HL-60/S4 treated with retinoic acid at 250 ng/mL for 4 days and 3 days (cell line): ENCODE measurements around the gene GOLGA8J.
"Not testable (repeated sequence)": the region's sequence is repeated elsewhere in the genome, so short reads cannot be mapped to it uniquely, and the experiment has no call there.

ENCODE experiments used
- in situ Hi-C: fragments of 300-500 bp; cut with MboI; formaldehyde crosslinking; loops from 2 replicates; pipeline ENCODE4 v1.7.0; 2022; ENCODE audit warnings: low sequenced_read_pairs

Gene GOLGA8J, protein sequence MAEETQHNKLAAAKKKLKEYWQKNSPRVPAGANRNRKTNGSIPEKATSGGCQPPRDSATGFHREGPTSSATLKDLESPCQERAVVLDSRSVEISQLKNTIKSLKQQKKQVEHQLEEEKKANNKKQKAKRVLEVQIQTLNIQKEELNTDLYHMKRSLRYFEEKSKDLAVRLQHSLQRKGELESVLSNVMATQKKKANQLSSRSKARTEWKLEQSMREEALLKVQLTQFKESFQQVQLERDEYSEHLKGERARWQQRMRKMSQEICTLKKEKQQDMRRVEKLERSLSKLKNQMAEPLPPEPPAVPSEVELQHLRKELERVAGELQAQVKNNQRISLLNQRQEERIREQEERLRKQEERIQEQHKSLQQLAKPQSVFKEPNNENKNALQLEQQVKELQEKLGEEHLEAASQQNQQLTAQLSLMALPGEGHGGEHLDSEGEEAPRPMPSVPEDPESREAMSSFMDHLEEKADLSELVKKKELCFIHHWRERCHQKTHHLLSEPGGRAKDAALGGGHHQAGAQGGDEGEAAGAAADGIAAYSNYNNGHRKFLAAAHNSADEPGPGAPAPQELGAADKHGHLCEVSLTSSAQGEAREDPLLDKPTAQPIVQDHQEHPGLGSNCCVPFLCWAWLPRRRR

DNA sequence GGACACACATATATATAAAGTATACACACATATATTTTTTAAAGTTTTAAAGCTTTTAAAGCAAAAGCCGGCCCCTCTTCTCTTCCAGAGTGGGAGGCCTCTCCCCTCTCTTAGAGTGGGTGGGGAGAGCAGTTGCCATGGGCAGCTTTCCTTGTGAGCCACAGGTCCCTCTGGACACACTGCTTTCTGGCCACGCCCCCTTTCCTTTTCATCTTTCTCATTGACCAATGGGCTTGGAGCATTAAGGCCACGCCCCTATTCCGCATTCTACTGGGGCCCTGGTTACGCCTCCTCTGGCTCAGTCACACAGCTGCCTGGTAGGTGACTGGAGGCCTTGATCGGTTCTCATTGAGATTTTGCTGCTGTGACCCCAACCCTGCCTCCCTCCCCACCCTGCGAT lies at the start of gene GOLGA8J:
GOLGA8J (plus strand) TSS at position 301 of the 400 bp plus-strand sequence; CDS start at position 399, 98 bp downstream.
- in situ Hi-C loops = not testable (repeated sequence)

DNA sequence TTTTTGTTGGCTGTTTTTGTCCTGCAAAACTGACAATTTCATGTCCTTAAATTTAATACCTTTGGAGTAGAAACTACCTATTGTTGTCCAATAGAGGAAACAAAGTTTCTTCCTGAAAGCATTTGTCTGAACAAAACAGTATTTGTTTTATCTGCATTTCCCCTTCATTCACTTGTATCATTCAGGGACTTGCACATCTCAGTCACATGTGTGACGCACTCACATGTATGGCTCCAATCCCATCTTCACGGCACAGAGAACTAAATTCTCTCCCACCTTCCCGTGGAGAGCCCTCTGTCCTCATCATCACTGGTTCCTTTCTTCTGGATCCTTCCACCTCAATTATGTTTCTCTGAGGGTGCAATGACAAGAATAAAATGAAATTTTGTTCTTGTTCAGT lies 49.5 kb upstream of the GOLGA8J start:
- in situ Hi-C loops = no loop called here

DNA sequence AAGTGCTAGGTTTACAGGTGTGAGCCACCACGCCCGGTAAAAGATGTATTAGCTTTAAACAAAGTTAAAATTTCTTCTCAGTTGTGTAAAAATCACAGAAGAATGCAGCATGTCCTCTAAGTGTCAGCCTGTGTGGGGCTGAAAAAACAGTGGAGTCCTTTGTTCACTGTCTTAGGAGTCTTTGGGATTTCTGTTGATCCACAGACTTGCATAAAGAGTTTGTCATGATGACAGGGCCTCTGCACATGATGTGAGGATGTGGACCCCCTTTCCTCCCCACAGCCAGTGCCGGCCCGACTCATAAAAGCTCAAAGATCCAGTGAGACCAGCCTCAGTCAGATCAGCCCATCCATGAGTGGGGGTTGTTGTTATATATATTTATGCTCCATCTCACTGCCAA lies 49.0 kb upstream of the GOLGA8J start:
- in situ Hi-C loops = no loop called here

DNA sequence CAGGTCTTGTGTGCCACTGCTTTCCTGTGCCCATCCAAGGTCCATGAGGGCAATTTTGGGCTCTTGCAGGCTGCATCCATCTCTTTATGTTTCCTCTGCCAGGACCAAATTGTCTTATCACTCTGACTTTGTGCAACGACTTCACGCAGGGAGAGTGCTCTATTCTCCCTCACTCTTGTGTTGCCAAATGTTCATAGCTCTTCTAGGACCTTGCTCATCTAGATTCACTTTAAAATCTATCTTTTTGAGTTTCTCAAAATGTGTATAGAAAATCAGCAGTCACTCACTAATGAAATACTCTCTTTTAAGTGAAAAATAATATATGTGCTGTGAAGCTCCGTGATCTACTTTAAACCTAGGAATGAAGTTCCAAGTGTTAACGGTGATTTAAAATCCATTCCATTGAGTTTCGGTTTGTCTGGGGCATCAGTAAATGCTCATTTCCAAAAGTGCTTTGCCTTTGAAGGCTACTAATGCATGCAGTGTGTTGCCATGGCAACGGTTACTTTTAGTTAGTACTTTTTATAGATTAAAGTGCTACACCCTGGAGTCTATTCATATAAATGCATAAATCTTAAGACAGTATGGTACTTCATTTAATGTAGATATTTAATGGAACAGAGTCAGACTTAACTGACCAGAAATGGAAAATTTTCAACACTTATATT lies 46.6 kb upstream of the GOLGA8J start:
- in situ Hi-C loops = no loop called here

DNA sequence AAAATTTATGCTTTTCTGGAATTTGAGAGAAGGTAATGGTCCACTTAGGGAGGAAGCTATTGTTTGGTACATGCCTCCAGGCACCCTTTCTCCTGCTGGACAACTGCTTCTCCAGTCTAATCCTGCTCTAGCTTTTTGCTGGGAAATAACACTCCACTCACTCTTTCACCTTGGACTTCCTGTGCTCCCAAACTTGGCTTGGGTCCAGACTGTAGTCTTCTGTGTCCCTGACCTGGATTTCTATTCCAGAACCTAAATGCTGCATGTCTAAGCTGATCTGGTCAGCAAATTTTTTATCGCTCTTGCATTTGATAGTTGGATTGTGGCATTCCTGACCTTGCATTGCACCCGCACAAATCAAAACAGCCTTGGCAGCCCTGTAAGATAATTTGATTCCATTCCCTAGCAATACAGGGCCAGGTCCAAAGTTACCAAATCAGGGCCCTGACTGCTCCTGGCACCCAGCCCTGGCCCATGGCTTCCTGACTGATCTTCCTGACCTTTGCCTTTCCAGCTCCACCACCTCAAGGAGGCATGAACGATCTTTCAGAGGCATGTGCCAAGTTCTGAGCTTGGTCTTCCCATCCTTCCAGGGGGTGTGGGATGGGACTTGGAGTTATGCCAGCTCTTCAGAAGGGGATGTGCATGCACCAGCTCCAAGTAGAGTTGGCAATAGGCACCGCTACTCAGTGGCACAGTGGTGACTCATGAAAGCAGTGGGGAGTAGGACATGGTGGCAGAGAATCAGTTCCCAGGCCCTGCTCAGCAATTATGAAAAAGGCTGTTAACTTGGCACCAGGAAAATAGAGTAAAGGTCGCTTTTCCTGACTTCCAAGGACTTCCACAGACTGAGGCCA lies 43.9 kb upstream of the GOLGA8J start:
- in situ Hi-C loops = no loop called here

DNA sequence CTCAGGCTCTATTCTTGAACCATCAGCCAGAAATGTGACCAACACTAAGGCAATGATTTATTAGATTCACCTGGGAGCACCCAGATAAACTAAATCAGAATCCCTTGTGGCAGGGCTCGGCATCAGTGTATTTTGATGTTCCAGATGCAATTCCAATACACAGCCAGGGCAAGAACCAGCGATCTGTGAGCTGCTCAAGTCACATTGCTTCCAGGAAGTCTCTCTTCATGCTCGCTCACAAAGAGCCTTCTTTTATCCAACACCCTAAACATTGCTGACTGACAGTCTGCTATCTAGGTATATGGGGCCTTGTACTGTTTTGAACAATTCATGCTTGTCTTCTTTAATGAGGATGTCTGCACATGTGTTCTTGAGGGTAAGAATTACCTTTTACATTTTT lies 40.9 kb upstream of the GOLGA8J start:
- in situ Hi-C loops = no loop called here

DNA sequence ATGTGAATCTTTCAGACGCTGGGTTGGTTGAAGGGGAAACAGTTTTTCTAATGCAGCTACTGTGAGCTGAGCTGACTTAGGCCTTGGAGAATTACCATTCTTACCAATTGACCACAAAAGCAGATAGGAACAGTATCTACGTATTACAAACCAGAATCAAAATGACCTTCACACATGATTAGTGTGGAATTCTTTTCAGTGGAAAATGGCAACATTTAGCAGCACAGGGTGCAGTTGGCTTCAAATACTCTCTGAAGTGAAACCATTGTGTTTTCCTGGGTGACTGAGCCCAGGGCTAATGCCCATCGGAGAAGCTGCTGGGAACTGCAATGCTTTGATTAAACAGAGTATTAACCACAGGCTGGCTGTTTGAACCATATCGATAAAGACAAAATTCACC lies 40.2 kb upstream of the GOLGA8J start:
- in situ Hi-C loops = no loop called here

DNA sequence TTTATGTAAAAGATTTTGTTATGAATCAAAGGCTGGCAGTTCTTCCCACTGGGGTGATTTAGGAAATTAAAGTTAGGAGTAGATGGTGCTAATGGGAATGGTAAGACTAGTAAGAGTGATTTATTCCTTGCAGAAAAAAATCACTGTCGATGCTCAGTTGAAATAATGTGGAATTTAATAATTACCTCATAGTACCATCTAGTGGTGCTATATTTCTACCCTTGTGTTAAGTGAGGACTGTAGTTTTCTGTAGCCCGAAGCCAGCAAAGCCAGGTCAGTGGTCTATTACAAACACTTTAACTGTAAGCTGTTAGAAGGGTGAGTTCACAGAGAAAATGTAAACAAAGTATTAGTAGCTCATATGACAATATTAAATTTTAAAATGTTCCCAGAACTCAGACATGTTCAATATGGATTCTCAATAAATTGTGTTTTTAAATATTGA lies 39.5 kb upstream of the GOLGA8J start:
- in situ Hi-C loops = no loop called here

DNA sequence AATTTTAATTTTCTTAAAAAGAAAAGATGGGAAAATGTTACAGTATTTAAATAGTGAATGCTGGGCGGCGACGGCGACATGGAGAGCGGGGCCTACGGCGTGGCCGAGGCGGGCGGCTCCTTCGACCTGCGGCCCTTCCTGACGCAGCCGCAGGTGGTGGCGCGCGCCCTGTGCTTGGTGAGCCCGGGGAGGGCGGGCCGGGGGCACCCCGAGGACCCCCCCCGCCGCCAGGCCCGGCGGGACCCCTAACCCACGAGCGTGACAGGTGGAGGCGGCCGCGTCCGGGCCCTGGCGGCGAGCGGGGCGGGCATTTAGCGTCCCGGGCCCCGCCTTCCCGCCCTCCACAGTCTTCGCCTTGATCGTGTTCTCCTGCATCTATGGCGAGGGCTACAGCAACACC lies 38.4 kb upstream of the GOLGA8J start:
- in situ Hi-C loops = no loop called here

DNA sequence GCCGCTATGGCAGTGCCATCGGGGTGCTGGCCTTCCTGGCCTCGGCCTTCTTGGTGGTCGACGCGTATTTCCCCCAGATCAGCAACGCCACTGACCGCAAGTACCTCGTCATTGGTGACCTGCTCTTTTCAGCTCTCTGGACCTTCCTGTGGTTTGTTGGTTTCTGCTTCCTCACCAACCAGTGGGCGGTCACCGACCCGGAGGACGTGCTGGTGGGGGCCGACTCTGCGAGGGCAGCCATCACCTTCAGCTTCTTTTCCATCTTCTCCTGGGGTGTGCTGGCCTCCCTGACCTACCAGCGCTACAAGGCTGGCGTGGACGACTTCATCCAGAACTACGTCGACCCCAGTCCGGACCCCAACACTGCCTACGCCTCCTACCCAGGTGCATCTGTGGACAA lies 37.9 kb upstream of the GOLGA8J start:
- in situ Hi-C loops = not testable (repeated sequence)

DNA sequence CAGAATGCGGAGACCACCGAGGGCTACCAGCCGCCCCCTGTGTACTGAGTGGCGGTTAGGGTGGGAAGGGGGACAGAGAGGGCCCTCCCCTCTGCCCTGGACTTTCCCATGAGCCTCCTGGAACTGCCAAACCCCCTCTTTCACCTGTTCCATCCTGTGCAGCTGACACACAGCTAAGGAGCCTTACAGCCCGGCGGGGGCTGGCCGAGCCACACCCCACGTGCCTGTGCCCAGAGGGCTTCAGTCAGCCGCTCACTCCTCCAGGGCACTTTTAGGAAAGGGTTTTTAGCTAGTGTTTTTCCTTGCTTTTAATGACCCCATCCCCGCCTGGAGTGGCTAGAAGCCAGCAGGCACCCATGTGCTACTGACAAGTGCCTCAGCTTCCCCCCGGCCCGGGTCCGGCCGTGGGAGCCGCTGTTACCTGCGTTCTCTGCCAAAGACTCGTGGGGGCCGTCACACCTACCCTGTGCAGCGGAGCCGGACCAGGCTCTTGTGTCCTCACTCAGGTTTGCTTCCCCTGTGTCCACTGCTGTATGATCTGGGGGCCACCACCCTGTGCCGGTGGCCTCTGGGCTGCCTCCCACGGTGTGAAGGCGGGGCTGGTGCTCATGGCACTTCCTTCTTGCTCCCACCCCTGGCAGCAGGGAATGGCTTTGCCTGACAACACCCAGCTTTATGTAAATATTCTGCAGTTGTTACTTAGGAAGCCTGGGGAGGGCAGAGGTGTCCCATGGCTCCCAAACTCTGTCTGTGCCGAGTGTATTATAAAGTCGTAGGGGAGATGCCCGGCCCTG lies 37.3 kb upstream of the GOLGA8J start:
- in situ Hi-C loops = not testable (repeated sequence)

DNA sequence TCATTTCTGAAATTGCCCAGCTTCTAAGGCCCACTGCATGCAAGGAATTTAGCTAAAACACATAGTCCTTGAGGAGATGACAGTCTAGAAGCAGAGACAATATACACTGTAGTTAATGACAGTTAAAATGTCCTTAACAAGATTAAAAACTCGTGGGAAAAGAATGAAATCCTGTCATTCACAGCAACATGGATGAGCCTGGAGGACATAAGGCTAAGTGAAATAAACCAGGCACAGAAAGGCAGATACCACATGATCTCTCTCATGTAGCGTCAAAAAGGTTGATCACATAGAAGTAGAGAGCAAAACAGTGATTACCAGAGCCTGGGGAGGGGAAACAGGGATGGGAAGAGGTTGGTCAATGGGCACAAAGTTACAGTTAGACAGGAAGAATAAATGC lies 36.3 kb upstream of the GOLGA8J start:
- in situ Hi-C loops = no loop called here

DNA sequence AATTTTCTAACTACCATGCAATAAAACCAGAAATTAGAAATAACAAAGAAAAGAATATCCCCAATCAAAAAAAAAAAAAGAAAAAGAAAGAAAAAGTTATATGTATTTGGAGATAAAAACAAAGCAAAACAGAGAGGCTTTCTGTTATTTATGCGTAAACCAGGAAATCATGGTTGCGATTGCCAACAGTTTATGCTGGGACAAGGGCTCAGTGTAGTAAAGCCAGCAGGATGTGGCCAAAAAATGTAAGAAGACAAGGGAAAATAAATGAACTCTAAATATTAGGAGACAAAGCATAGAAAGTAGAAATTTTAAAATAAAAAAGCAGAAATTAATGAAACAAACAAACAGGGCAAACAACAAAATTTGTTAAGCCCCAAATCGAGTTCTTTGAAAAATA lies 27.2 kb upstream of the GOLGA8J start:
- in situ Hi-C loops = no loop called here

DNA sequence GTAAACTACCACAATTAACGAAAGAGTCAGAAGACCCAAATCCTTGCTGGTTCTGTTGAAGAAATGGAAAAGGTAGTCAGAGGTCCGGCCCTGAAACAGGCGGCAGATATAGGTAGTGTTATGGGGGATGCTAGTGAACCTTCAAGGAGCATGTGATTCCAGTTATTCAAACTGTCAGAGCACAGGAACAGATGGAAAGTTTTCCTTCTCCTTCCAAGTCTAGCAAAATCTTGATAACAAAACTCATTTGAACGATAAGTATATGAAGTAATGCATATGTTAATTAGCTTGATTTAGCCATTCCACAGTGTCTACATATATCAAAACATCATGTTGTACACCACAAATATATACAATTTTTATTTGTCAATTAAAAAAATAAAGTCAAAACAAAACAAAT lies 26.6 kb upstream of the GOLGA8J start:
- in situ Hi-C loops = no loop called here

DNA sequence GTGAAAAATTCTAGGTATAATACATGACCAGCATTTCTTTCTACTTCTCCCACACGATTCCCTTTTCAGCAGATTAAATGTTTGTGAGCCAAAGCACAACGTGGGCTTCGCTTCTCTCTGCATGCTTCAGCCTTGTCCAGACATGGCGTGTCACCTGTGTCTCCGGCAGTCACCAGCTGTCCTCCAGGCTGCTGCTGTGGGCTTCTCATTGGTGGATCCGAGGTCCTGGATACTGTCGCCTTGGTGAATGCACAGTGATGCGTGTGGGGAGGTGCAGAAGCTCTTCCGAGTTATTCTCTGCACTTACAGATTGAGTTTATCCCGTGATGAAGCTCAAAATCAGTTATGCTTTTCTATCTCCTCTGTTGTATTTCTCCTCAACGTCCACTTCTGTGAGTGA lies 23.0 kb upstream of the GOLGA8J start:
- in situ Hi-C loops = no loop called here

DNA sequence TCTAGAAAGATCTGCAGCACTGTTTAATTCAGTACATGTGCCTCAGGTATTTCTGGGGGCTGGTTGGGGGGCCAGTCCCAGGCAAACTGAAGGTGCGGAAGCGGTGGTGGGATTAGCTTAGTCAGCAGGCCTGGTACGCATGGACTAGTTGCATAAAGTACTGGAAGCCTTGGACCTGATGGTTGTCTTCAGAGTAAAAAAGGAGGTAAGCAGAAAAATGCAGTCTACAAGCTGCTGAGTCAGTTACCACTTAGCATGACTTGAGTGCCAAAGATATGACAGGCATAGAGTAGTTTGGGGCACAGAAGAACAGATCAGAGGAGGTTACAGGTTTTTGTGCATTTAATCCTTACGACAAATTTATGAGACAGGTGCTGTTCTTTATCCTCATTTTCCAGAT lies 19.9 kb upstream of the GOLGA8J start:
- in situ Hi-C loops = no loop called here

DNA sequence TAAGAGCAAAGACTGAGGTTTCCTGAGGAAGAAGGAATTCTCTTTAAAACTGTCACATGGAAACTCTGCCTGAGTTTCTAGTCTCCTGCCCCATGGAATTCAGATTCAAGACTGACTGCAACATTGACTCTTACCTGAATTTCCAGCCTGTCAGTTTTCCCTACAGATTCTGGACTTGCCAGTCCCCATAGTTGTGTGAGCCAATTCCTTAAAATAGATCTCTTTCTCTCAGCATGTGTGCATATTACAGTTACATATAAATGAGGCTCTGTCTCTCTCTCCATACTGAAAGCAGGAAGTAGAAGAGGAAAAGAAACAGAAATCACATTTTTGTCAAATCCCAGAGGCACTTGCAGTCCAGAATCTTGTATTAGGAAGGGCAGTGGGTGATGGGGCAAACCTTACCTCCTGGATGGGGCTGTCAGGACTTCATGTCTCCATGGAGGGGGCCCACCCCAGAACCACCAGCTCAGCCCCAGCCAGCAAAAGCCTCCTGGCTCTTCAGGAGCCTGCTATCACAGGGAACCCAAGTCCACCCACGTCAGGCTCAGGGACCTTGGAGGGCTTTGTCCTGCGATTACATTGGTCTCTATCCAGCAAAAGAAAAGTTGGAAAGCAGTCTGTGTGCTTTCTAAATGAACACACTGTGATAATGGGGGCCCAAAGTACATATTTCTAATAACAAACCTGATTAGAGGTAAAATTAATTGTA lies 18.8 kb upstream of the GOLGA8J start:
- in situ Hi-C loops = no loop called here

DNA sequence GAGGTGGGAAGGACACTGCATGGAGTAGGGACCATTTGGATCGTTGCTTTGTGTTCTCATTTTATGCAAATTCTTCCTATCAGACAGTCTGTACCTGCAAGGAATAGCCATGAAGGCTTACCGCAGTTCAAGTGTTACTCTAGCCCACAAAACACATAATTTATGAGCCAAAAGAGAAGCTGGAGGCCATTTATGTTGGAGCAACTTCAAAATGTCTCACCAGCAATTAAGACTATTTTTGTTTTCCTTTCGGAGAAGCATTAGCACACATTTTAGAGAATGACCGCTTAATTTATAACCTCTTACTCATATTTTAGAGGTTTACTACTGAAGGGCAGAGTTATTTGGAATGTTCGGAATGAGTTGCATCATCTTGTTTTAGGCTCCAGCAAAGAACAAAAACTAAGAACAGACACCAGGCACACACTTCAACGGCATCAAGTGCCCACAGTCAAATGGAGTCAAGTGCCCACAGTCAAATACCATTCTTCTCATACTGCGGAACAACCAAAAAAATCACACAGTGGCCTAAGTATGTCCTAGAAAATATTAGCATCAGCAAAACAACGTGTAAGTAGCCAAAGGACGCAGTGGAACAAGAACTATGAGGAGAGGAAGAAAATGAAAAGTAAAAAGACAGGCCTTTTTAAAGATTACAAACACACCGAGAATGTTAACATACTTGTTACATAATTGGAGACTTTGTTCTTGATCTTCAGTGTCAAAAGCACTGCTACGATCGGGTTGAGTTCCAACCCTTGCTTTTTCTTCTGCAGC lies 17.5 kb upstream of the GOLGA8J start:
- in situ Hi-C loops = no loop called here

DNA sequence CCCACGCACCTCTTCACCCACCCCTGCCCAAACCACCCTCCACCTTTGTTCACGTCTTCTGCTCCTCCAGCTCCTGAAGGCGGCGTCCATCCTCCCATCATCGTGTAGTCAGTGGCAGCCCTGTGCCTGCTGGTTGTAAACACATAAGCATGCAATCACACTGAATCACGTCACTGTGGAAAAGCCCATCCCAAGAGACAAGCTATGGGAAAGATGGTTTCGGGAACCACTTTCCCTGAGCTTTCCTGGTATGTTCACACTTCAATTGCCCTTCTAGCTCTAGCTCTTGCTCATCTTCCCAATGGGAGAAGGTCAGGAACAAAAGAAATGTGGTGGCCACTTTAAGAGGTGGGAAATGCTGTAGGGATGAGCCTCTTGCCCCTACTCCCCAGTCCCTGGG lies 14.4 kb upstream of the GOLGA8J start:
- in situ Hi-C loops = no loop called here
